Calu3 (cell line): ENCODE results near the gene PSMB3. TPM values are rescaled to one million over a fixed set of nuclear protein-coding genes. Genes with fewer than 3 reads are reported as not detected.

ENCODE experiments used
- BruUV-seq: library from RNA; stranded (reverse); fragments of 400-500 nt; replicated peaks from 2 replicates; lab custom pipeline; 2021; lab: Mats Ljungman, UMichigan
- CTCF ChIA-PET: fragments of 300-600 bp; sonication (Branson Sonifier 250); formaldehyde crosslinking; loops from one replicate; lab custom pipeline; 2022; ENCODE audit warnings: antibody characterized with exemption; lab: Charles Lee
- DNase-seq: peaks from one replicate; pipeline ENCODE4 v3.0.0; 2022
- H3K27ac Mint-ChIP-seq: one replicate; pipeline ENCODE4 v1.8.0; 2022; ENCODE audit warnings: mixed read lengths; ENCODE audit not compliant: unreplicated experiment
- H3K27me3 Mint-ChIP-seq: one replicate; pipeline ENCODE4 v1.8.0; 2022; ENCODE audit warnings: mixed read lengths; ENCODE audit not compliant: unreplicated experiment
- H3K36me3 Mint-ChIP-seq: one replicate; pipeline ENCODE4 v1.8.0; 2022; ENCODE audit warnings: mild to moderate bottlenecking, moderate library complexity, mixed read lengths; ENCODE audit not compliant: insufficient read depth, unreplicated experiment
- H3K4me1 Mint-ChIP-seq: one replicate; pipeline ENCODE4 v1.8.0; 2022; ENCODE audit warnings: mild to moderate bottlenecking, low read depth, mixed read lengths; ENCODE audit not compliant: unreplicated experiment
- H3K4me3 Mint-ChIP-seq: one replicate; pipeline ENCODE4 v1.8.0; 2022; ENCODE audit warnings: mild to moderate bottlenecking, low read depth, moderate library complexity, mixed read lengths; ENCODE audit not compliant: unreplicated experiment
- H3K9me3 Mint-ChIP-seq: one replicate; pipeline ENCODE4 v1.8.0; 2022; ENCODE audit warnings: low read depth, mixed read lengths; ENCODE audit not compliant: unreplicated experiment
- intact Hi-C: fragments of 100-400 bp; cut with micrococcal nuclease; formaldehyde crosslinking; loops from one replicate; pipeline ENCODE4 v1.10.0; 2022; ENCODE audit not compliant: unreplicated experiment
- total RNA-seq: library from RNA; stranded (reverse); gene quantifications from 2 replicates; pipeline ENCODE4 v1.2.3, GENCODE V29; 2022
- TF ChIP-seq, protein P1 (sequence below): fragments of 200-600 bp; IDR thresholded peaks from one replicate; pipeline ENCODE4 v1.8.0; 2022; ENCODE audit warnings: antibody characterized with exemption; ENCODE audit not compliant: unreplicated experiment

Gene PSMB3
- total RNA-seq, 1 experiment from 2014 or later: 935 TPM

DNA sequence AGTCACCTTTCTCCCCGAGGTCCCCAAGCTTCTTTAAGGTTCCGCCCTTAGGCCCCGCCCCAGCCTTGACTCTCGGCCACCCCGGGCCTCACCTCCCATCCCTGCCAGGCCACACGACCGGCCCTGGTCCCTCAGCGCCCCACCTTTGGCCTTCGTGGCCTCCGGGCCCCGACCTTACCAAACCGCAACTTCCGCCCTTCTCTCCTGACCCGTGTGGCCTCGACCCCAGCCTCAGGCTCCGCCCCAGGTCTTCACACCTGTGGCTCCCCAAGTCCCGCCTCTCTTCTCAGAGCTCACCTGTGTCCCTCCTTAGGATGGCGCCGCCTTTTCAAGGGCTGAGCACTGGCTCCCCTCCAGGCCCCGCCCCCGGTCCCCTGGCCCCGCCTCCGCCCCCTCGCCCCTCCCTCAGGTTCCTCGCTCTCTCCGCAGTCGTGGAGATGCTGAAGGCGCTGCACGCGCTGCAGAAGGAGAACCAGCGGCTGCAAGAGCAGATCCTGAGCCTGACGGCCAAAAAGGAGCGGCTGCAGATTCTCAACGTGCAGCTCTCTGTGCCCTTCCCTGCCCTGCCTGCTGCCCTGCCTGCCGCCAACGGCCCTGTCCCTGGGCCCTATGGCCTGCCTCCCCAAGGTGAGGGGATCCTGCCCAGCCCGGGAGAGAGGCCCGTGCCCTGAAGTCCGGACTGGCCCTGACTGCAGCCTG lies 32.4 kb upstream of the PSMB3 start:
- Mint-ChIP-seq H3K4me3 (no peak overlapping the region), H3K4me1 (no peaks in the 10 kb centered on the region), H3K9me3 (no peaks in the 10 kb centered on the region), H3K27ac (no peak overlapping the region), H3K27me3 (no peaks in the 10 kb centered on the region), H3K36me3 (peaks cover 85% of the 10 kb centered on the region)
- DNase-seq: no peak
- BruUV-seq: no TSS peak
- intact Hi-C loops: no loop called here
- TF ChIP-seq, protein P1, sequence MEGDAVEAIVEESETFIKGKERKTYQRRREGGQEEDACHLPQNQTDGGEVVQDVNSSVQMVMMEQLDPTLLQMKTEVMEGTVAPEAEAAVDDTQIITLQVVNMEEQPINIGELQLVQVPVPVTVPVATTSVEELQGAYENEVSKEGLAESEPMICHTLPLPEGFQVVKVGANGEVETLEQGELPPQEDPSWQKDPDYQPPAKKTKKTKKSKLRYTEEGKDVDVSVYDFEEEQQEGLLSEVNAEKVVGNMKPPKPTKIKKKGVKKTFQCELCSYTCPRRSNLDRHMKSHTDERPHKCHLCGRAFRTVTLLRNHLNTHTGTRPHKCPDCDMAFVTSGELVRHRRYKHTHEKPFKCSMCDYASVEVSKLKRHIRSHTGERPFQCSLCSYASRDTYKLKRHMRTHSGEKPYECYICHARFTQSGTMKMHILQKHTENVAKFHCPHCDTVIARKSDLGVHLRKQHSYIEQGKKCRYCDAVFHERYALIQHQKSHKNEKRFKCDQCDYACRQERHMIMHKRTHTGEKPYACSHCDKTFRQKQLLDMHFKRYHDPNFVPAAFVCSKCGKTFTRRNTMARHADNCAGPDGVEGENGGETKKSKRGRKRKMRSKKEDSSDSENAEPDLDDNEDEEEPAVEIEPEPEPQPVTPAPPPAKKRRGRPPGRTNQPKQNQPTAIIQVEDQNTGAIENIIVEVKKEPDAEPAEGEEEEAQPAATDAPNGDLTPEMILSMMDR: no peak
- CTCF ChIA-PET: interaction anchor here (1.6 kb wide), 1 partner anchor 15 kb away, joined by 6 read pairs; no protein-coding TSS in a partner anchor

DNA sequence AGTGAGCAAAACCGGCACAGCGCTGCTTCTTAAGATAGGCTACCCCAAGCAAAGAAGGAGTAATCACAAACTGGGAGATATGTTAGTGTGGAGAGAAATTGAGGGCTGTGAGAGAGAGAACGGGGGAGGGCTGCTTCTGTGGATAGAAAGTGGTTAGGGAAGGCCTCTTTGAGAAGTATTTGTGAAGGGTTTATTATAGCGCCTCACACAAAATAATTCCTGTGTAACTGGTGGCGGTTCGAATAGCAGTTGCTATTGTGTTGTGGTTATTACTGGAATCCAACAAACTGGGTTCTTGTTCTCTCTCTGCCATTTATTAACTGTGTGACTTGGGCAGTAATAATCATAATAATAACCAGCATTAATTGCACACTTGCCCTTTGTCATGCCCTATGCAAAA lies 31.6 kb upstream of the PSMB3 start:
- no peaks in the 10 kb centered on the region for H3K27me3 Mint-ChIP-seq
- H3K4me3 Mint-ChIP-seq: no peak overlapping the region
- CTCF ChIA-PET: no interaction called here
- intact Hi-C loops: no loop called here
- no TSS peak for BruUV-seq
- H3K36me3 Mint-ChIP-seq: peaks cover 86% of the 10 kb centered on the region
- no peaks in the 10 kb centered on the region for H3K9me3 Mint-ChIP-seq
- no peak for DNase-seq
- peaks cover 7% of the 10 kb centered on the region for H3K4me1 Mint-ChIP-seq
- TF ChIP-seq, protein P1: no peak
- H3K27ac Mint-ChIP-seq: no peak overlapping the region

DNA sequence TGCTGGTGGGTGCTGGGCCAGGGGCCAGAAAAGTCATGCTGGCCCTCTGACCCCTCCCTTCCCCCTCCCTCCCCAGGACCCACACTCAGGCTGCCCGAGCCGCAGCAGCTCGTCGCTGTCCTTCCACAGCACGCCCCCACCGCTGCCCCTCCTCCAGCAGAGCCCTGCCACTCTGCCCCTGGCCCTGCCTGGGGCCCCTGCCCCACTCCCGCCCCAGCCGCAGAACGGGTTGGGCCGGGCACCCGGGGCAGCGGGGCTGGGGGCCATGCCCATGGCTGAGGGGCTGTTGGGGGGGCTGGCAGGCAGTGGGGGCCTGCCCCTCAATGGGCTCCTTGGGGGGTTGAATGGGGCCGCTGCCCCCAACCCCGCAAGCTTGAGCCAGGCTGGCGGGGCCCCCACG lies 30.7 kb upstream of the PSMB3 start:
- Mint-ChIP-seq H3K36me3 (peaks cover 82% of the 10 kb centered on the region), H3K27me3 (no peaks in the 10 kb centered on the region), H3K4me3 (no peak overlapping the region), H3K9me3 (no peaks in the 10 kb centered on the region), H3K27ac (no peak overlapping the region), H3K4me1 (peaks cover 12% of the 10 kb centered on the region)
- TF ChIP-seq, protein P1: no peak
- intact Hi-C loops: no loop called here
- CTCF ChIA-PET: interaction anchor here (0.6 to 2.8 kb wide), 6 partner anchors 9 to 1454 kb away, joined by 3 to 7 read pairs (median 4); partner anchors contain the start of gene PLXDC1
- DNase-seq: no peak
- BruUV-seq: no TSS peak

DNA sequence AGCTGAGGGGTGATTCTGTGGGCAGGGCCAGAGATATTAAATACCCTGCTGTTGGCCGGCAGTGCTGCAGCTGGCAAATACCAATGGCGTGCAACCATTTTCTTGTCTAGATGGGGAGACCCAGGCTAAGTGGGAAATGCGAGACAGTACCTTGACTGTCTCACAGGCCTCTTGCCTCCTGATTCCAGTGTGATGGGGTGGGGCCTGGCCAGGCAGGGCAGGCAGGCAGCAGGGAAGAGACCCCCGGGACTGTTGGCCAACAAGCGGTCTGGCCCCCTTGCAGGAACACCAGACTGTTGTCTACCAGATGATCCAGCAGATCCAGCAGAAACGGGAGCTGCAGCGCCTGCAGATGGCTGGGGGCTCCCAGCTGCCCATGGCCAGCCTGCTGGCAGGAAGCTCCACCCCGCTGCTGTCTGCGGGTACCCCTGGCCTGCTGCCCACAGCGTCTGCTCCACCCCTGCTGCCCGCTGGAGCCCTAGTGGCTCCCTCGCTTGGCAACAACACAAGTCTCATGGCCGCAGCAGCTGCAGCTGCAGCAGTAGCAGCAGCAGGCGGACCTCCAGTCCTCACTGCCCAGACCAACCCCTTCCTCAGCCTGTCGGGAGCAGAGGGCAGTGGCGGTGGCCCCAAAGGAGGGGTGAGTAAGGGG lies 28.1 kb upstream of the PSMB3 start:
- no TSS peak for BruUV-seq
- intact Hi-C loops: no loop called here
- Mint-ChIP-seq H3K4me1 (peaks cover 12% of the 10 kb centered on the region), H3K36me3 (peaks cover 77% of the 10 kb centered on the region), H3K9me3 (no peaks in the 10 kb centered on the region), H3K27me3 (no peaks in the 10 kb centered on the region), H3K27ac (no peak overlapping the region), H3K4me3 (no peak overlapping the region)
- CTCF ChIA-PET: no interaction called here
- TF ChIP-seq, protein P1: no peak
- DNase-seq: no peak
